ENCODE data around the gene PTPRN.
A peak's percentile ranks its signal among the peaks of the same experiment; 100 is the strongest.

Gene PTPRN

DNA sequence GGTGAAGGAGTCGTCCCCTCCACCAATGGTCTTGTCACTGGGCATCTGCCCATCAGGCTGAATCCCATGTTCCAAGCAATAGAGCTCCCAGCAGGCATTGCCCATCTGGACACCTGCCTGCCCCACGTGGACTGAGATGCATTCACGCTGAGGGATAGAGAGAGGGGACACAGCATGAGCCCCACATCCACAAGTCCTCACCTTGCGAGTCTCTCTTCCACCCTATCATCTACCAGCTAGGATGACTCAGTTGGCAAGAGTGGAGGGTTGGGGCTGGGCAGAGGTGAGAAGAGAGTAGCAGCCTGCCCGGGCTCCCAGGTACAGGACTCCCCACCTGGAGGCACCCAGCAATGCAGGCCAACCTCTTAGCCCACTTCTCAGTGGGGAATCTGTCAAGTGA is 57.1 kb downstream of the PTPRN start:
- DNase-seq (ENCODE audit: low read depth, low spot score), result no peak
- no peak overlapping the region for H3K4me3 ChIP-seq (ENCODE audit: low read length)

DNA sequence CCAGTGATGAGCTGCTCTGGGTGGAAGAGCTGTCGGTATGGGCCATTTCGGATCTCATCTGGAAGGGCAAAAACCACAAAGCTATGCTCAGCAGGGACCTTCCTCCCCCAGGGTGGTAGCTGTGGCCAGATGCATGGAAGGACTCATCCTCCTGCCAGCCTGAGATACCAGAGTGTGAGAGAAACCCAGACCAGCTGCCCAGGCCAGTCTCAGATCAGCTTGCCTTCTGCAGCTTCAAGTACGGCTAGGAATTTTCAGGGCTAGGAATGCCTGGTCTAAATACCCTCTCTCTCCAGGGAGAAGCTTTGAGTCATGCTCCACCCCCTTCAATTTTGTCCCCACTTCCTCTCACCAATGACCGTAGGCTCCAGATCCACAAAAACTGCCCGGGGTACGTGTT is 57.5 kb downstream of the PTPRN start:
- H3K4me3 ChIP-seq (ENCODE audit: low read length), result no peak overlapping the region
- DNase-seq (ENCODE audit: low read depth, low spot score), result no peak

DNA sequence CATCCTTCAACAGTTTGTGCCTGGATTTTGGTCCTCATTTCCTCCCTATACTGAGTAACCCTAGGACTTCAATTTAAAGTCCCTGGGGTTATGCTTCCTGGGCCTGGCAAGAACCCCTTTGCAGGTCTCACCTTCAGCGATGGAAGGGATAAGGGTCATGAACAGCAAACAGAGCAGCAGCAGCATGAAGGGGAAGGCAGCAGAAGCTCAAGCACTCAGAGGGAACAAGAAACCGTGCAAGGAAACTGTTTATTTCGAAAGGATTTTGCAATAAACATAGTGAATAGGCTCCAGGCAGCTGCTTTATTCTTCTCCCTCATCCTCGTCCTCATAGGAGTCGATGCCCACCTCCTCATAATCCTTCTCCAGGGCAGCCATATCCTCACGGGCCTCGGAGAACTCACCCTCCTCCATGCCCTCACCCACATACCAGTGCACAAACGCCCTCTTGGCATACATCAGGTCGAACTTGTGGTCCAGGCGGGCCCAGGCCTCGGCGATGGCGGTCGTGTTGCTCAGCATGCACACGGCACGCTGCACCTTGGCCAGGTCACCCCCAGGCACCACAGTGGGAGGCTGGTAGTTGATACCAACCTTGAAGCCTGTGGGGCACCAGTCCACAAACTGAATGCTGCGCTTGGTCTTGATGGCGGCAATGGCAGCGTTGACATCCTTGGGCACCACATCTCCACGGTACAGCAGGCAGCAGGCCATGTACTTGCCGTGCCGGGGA is 59.0 kb downstream of the PTPRN start:
- no peak overlapping the region for H3K4me3 ChIP-seq (ENCODE audit: low read length)
- DNase-seq (ENCODE audit: low read depth, low spot score), result no peak

DNA sequence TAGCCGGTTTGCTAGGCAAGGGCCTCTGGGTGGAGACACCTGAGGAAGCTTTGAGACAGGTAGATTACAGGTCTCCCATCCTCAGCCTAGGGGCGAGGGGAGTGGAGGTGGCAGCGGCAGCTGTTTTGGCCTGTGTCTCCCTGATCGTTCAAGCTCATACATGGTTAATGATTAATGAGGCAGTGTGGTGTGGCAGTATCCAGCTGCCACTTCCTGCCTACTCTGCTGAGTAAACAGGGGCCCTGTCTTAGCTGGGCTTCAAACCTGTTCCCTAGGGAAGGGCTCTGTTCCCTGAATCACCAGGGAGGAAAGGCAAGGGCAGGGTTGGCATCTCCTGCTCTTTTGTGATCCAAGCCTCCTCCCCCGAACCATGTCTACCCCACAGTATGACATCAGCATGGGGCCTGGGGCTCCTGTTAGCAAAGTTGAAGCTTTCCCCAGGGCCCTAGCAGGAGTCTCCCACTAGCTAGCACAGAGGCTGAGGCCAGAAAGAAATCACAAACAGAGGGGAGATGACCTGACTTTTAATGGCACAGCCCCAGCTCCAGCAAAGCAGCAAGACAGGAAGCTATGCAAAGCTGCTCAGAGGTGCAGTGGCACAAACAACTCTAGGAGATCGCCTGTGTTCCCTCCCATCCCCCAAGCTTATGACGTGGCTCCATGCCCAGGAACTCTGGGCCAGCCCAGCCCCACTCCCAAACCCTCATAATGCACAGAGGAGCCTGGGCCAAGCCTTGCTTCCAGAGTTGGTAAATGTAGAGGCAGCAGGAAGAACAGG is 59.8 kb downstream of the PTPRN start:
- DNase-seq (ENCODE audit: low read depth, low spot score), result no peak
- no peak overlapping the region for H3K4me3 ChIP-seq (ENCODE audit: low read length)

DNA sequence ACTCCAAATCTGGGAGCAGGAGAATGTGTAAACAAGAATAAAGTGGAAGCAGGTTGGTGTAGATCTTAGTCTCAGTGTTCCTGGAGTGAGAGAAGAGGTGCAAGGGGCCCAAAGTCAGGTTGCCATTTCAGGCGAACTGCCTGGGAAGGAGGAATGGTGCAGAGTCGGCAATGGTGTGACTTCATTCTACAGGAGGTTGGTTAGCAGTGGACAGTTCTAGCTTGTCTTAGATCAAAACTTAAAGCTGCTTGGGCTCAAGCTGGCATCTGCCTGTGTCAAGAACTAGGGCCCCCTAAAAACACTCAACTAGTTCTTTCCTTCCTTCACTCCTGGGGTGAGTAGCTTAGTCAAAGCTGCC is 60.4 kb downstream of the PTPRN start:
- H3K4me3 ChIP-seq (ENCODE audit: low read length), result no peak overlapping the region
- DNase-seq (ENCODE audit: low read depth, low spot score), result no peak

DNA sequence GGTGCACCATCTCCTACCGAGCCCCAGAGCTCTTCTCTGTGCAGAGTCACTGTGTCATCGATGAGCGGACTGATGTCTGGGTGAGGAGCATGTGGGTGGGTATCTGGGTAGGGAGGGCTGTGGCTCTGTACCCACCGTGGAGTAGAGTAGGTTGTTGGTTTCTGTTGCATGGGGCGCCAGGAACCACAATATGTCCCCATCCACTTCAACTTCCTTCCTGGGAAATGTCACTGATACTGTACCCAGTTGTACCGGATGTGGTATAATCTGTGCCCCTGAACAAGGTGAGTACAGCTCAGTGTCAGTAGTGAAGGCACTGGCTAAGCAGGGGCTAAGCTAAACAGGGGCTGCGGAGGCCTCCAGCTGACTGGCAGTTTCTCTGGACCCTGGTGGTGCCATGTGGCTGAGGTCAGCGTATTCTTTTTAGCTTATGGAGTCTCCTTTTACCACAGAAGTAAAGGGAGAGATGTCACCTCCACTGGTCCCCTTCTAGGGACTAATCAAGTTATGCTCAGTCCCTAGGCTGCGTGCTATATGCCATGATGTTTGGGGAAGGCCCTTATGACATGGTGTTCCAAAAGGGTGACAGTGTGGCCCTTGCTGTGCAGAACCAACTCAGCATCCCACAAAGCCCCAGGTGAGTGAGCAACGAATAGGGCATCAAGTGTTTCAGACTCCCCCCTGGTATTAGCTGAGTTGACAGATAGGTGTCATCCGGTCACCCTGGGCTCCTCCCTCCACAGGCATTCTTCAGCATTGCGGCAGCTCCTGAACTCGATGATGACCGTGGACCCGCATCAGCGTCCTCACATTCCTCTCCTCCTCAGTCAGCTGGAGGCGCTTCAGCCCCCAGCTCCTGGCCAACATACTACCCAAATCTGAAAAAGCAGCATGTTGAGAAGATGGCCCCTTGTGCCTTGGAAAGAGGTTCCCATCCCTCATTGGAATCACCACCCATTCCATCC is 61.2 kb downstream of the PTPRN start:
- peak overlapping the region; percentile 0; the same call in 1 of the 2 replicates for H3K4me3 ChIP-seq (ENCODE audit: low read length)
- peak; percentile 93 for DNase-seq (ENCODE audit: low read depth, low spot score)

DNA sequence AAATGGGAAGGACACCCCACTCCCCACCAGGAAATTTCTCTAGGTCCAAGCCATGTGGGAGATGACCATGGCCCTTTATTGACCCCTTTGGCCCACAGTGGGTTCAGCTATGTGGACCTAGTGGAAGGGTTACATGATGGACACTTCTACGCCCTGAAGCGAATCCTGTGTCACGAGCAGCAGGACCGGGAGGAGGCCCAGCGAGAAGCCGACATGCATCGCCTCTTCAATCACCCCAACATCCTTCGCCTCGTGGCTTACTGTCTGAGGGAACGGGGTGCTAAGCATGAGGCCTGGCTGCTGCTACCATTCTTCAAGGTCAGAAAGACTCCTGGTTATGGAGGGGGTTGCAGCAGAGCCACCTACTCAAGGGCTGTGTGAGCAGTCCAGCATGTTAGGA is 62.6 kb downstream of the PTPRN start:
- DNase-seq (ENCODE audit: low read depth, low spot score), result no peak
- no peak overlapping the region for H3K4me3 ChIP-seq (ENCODE audit: low read length)

DNA sequence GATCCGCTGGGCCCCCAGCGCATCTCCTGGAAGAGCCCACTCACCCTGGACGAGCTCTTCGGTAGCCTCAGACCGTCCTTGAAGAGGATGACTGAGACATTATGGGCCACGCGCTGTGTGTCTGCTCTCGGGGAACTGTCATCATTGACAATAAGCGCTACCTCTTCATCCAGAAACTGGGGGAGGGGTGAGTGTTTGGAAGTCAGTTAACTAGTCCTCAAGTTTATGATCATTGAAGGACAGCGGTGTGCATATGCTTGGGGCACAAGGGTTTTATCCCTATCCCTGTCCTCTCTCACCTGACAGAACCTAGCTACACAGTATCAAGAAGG is 63.3 kb downstream of the PTPRN start:
- H3K4me3 ChIP-seq (ENCODE audit: low read length), result peak overlapping the region; percentile 89
- no peak for DNase-seq (ENCODE audit: low read depth, low spot score)

DNA sequence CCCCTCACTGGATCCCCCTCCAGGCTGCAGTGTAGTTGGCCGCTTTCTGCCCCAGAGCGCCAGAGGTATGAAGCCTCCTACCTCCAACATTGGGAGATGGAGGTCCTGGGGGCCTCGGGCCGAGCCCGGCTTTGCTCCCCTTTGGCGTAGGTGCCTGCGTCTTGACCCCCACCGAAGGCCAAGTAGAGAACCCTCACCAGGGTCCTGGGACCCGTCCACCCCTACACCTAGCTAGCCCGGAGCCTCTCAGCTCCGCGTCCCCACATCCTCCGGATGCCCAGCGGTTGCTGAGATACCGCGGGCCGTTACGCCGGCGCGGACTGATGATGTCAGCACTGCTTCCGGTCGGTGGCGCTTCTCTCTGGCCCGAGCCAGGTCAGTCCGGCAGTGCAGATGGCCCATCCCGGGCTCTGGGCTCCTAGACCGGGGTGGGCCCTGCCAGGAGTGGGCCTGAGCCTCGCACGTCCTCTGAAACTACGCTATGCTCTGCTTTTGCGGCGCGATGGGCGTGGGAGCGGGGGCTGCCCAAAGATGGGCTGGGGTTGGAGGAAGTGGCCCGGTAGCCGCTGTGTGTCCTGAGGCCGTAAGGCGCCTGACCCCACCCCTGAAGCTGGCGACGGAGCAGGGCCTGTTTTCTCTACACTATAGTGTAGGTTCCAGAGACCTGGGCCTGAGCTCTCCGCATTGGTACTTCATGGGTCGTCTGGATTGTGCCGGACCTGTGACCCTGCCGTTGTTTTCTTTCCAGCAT is 63.9 kb downstream of the PTPRN start, which contains the start of the genes GLB1L and STK16:
Gene GLB1L, minus strand, starts transcription at position 297 of the 751 bp plus-strand sequence. CDS start 1,871 bp downstream, outside the sequence.
Gene STK16, plus strand, starts transcription at position 332 of the 751 bp plus-strand sequence. CDS start 521 bp downstream, outside the sequence.
- H3K4me3 ChIP-seq (ENCODE audit: low read length), result peak within 1 kb of the TSS; percentile 89
- DNase-seq (ENCODE audit: low read depth, low spot score), result peak; percentile 86

DNA sequence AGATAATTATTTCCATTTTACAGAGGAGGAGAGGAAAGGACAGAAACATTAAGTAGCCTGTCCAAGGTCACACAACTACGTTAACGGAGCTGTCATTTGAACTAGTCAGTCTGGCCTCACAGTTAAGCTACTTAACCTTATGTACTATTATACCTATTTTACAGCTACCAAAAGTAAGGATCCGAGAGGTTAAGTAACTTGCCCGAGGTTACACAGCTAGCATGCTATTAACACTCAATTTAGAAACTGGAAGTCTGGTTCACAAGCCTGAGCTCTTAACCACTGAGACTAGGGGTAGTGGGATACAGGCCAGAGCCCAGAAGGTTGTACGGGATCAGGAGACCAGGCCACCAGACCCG is 64.4 kb downstream of the PTPRN start:
- no peak for DNase-seq (ENCODE audit: low read depth, low spot score)
- H3K4me3 ChIP-seq (ENCODE audit: low read length), result peak overlapping the region; percentile 89

DNA sequence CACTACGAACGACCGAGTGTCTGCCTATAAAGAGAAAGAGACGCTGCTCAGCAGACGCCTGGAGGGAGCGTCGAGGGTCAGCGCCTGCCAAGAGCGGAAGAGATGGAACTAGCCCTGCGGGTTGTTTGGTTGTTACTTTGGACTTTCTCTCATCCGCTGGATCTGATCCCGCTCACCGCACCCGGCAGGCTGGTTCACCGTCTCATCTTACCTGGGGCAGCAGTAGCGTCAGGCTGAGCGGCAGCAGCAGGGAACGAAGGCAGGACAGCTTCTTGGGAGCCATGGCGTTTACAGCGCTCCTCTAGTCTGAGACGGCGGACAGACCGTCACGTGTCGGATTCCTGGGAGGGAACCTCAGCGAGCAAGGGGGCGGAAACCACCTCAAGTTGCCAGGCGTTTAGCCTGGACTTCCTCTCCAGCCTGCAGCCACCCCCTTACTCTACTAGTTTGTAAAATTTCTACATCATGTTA is 65.9 kb downstream of the PTPRN start:
- no peak overlapping the region for H3K4me3 ChIP-seq (ENCODE audit: low read length)

More for the DNA sequence above, 65.9 kb downstream of the PTPRN start:
- no peak for DNase-seq (ENCODE audit: low read depth, low spot score)

Measured in Jurkat, Clone E6-1 (cell line).